ENCODE results near the gene UBL7.

DNA sequence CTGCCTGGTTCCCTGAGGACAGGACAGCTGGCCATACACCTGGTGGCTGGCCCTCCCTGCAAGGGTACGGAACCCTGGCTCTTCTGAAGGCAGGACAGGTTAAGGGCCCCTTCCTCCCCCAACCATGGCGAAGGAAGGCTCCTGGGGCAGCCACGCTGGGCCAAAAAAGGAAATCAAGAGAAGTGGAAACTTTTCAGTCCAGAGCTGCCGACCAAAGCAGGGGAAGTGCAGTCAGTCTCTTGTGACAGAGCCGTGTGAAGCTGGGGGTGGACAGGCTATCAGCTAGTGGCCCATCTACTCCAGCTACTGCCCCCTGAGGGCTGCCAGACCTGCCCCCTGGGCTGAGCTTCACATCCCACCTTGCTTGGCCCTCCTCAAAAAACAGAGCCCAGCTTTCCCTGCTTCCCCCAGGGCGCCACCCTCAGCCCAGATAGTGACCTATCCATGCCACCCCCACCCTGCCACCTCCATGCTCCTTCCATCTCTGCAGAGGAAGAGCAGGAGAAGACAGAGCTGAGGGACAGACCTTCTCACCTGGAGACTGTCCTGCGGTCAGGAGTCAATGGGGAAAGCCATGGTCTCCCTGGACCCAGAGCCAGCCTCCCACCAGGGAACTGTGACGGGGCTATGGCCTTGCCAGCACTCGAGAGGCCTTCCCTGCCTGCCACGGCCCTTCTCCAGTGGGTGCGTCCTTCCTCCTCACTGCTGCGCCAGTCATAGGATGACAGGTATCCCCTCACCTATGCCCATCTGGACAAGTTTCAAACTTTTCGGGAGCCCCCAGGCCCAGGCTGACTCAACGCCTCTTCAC, 31.8 kb downstream of the UBL7 start:
- TF ChIP-seq EZH2 (IDR thresholded peaks at IDR 0.05; ENCODE audit: insufficient read depth, poor library complexity, severe bottlenecking) (no peak), EZH2phosphoT487 (IDR thresholded peaks at IDR 0.05; ENCODE audit: insufficient read depth, low read depth) (no peak)

All from GM23248 (cell line).